T-helper 17 cell (primary cell): ENCODE data around the gene SCAF11. TPM values are rescaled to one million over a fixed set of nuclear protein-coding genes. Genes with fewer than 3 reads are reported as not detected.
"Not testable (repeated sequence)": the region's sequence is repeated elsewhere in the genome, so short reads cannot be mapped to it uniquely, and the experiment has no call there.

ENCODE experiments used
- ATAC-seq: fragments of 150-1000 bp; cut with Tn5 transposase; 2 replicates; pipeline ENCODE4 v1.10.0; 2021; ENCODE audit warnings: mild to moderate bottlenecking, moderate library complexity
- DNase-seq, 3 donors: peaks; one replicate each; pipeline versions ENCODE4 v3.0.0 to v3.0.0-alpha.2; 2020 to 2021
- H3K9me3 ChIP-seq: one replicate; pipeline ENCODE4 v1.7.0; 2013; ENCODE audit warnings: low read length, mild to moderate bottlenecking; ENCODE audit not compliant: control insufficient read depth, poor library complexity, severe bottlenecking
- H3K27ac Mint-ChIP-seq: one replicate; pipeline ENCODE4 v1.8.0; 2022; ENCODE audit warnings: mild to moderate bottlenecking, moderate library complexity, mixed read lengths
- H3K27me3 Mint-ChIP-seq: one replicate; pipeline ENCODE4 v1.8.0; 2022; ENCODE audit warnings: mixed read lengths
- H3K36me3 Mint-ChIP-seq: one replicate; pipeline ENCODE4 v1.8.0; 2022; ENCODE audit warnings: low read depth, mixed read lengths
- H3K4me1 Mint-ChIP-seq: one replicate; pipeline ENCODE4 v1.8.0; 2022; ENCODE audit warnings: mild to moderate bottlenecking, mixed read lengths
- H3K4me3 Mint-ChIP-seq: one replicate; pipeline ENCODE4 v1.8.0; 2022; ENCODE audit warnings: mild to moderate bottlenecking, moderate library complexity, mixed read lengths
- total RNA-seq, 4 donors: library from RNA in 2 of 4; stranded (reverse) in 2 of 4; gene quantifications; one replicate each; pipeline ENCODE4 v1.2.3 and lab custom pipeline; 2022 to 2026

Gene SCAF11, protein sequence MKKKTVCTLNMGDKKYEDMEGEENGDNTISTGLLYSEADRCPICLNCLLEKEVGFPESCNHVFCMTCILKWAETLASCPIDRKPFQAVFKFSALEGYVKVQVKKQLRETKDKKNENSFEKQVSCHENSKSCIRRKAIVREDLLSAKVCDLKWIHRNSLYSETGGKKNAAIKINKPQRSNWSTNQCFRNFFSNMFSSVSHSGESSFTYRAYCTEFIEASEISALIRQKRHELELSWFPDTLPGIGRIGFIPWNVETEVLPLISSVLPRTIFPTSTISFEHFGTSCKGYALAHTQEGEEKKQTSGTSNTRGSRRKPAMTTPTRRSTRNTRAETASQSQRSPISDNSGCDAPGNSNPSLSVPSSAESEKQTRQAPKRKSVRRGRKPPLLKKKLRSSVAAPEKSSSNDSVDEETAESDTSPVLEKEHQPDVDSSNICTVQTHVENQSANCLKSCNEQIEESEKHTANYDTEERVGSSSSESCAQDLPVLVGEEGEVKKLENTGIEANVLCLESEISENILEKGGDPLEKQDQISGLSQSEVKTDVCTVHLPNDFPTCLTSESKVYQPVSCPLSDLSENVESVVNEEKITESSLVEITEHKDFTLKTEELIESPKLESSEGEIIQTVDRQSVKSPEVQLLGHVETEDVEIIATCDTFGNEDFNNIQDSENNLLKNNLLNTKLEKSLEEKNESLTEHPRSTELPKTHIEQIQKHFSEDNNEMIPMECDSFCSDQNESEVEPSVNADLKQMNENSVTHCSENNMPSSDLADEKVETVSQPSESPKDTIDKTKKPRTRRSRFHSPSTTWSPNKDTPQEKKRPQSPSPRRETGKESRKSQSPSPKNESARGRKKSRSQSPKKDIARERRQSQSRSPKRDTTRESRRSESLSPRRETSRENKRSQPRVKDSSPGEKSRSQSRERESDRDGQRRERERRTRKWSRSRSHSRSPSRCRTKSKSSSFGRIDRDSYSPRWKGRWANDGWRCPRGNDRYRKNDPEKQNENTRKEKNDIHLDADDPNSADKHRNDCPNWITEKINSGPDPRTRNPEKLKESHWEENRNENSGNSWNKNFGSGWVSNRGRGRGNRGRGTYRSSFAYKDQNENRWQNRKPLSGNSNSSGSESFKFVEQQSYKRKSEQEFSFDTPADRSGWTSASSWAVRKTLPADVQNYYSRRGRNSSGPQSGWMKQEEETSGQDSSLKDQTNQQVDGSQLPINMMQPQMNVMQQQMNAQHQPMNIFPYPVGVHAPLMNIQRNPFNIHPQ (N-terminal part only)
- total RNA-seq = 100 to 1,000 TPM; 165 to 166 TPM
- total RNA-seq (lab: John Stamatoyannopoulos, UW) = 247 to 248 reads per million in 2 donors

DNA sequence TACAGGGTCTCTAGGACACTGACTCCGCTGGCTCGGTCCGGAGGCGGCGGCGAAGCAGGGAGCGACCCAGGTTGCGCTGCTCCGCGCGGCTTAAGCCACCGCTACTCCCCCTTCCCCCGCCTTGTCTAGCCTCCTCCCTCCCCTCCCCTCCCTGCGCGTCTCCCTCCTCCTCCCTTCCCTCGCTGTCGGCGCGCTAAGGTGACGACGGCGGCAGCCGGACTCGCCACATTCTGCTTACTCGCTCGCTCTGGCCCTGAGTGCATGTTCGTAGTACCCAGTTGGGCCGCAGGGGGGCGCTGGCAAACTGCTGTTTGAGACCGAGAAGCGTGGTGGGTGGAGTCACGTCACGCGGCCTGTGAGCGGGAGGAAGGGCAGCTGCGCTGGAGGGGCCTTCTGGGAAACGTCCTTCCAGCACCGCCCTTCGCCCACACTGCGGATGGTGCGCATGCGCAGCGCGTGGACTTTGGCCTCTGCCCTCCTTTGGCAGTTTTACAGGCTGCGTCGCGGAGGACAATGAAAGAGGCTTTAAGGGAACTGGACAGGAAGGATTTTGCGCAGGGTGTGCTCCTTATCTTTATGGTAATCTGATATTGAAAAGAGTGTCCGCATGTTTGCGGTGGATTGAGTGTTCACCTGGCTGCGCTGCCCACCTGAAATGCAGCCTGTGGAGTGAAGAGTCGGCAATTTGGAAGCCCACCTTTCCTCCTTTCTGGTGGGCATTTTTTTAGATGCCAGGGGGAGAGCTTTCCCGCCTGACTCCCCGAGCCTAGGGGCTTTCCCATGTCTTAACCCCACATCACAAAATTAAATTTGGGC, at the start of gene SCAF11:
Gene SCAF11, minus strand, starts transcription at position 107 of the 816 bp plus-strand sequence. CDS start 26,407 bp downstream, outside the sequence.
- Mint-ChIP-seq H3K4me3 (peak within 1 kb of the TSS; percentile 99), H3K27me3 (no peaks in the 10 kb centered on the region), H3K36me3 (peaks cover 12% of the 10 kb centered on the region), H3K27ac (peak within 1 kb of the TSS; percentile 100), H3K4me1 (peaks cover 49% of the 10 kb centered on the region)
- no peaks in the 10 kb centered on the region for H3K9me3 ChIP-seq
- peak; percentile 83 for ATAC-seq
- DNase-seq = peak; percentile 100

GRCh38 chr12:46037066-46037465, 46.7 kb upstream of the SCAF11 start:
- not testable (repeated sequence) for H3K27me3 Mint-ChIP-seq, H3K4me3 Mint-ChIP-seq, H3K9me3 ChIP-seq, DNase-seq, H3K36me3 Mint-ChIP-seq, ATAC-seq, H3K4me1 Mint-ChIP-seq, H3K27ac Mint-ChIP-seq

DNA sequence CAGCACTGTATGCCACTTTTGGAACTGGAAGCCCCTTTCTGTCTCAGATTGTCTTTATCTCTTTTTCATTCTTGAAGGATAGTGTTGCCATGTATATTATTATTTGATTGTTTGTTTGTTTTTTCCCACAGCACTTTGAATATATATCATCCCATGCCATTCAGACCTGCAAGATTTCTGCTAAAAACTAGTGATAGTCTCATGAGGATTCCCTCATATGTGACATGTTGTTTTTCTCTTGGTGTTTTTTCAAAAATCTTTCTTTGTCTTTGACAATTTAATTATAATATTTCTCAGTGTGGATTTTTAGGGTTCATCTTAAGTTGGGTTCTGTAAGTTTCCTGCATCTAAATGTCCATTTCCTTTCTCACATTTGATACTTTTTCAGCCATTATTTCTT, 36.8 kb upstream of the SCAF11 start:
- H3K4me1 Mint-ChIP-seq = no peaks in the 10 kb centered on the region
- peaks cover 2% of the 10 kb centered on the region for H3K36me3 Mint-ChIP-seq
- ATAC-seq = no peak
- no peak for DNase-seq
- H3K27ac Mint-ChIP-seq = no peak overlapping the region
- H3K4me3 Mint-ChIP-seq = no peak overlapping the region
- H3K27me3 Mint-ChIP-seq = no peaks in the 10 kb centered on the region
- H3K9me3 ChIP-seq = peaks cover 4% of the 10 kb centered on the region

DNA sequence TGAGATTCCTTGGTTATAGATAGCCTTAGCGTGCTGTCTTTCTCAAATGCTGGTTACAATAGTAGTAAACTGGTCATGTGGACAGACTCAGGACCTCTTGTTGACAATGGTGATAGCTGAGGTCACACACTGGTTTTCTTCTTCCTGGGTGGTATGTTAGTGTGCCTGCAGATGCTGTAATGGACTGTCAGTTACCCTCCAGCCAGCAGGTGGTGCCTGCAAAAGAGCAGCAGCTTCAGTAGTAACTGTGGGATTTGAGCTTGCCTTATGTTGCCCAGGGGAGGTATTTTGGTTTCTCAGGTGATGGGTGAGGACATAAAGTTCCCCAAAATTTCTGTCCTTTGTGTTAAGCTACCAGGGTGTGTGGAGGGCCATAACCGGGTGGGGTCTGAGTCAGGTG, 33.7 kb upstream of the SCAF11 start:
- Mint-ChIP-seq H3K27ac (no peak overlapping the region), H3K4me1 (no peaks in the 10 kb centered on the region), H3K27me3 (peaks cover 5% of the 10 kb centered on the region), H3K36me3 (peaks cover 4% of the 10 kb centered on the region), H3K4me3 (no peak overlapping the region)
- DNase-seq (no peak), ATAC-seq (no peak)
- H3K9me3 ChIP-seq = peaks cover 4% of the 10 kb centered on the region

GRCh38 chr12:46020768-46021167, 30.4 kb upstream of the SCAF11 start:
- peaks cover 2% of the 10 kb centered on the region for H3K36me3 Mint-ChIP-seq
- H3K27me3 Mint-ChIP-seq = peaks cover 5% of the 10 kb centered on the region
- no peaks in the 10 kb centered on the region for H3K4me1 Mint-ChIP-seq
- no peaks in the 10 kb centered on the region for H3K9me3 ChIP-seq
- DNase-seq (no peak), ATAC-seq (no peak)
- no peak overlapping the region for H3K4me3 Mint-ChIP-seq
- H3K27ac Mint-ChIP-seq = no peak overlapping the region

DNA sequence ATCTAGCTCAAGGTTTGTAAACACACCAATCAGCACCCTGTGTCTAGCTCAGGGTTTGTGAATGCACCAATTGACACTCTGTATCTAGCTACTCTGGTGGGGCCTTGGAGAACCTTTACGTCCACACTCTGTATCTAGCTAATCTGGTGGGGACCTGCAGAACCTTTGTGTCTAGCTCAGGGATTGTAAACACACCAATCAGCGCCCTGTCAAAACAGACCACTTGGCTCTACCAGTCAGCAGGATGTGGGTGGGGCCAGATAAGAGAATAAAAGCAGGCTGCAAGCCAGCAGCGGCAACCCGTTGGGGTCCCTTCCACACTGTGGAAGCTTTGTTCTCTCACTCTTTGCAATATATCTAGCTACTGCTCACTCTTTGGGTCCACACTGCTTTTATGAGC, 28.3 kb upstream of the SCAF11 start:
- not testable (repeated sequence) for DNase-seq, ATAC-seq, H3K4me3 Mint-ChIP-seq, H3K36me3 Mint-ChIP-seq, H3K4me1 Mint-ChIP-seq, H3K9me3 ChIP-seq, H3K27me3 Mint-ChIP-seq, H3K27ac Mint-ChIP-seq

GRCh38 chr12:46017866-46018375, 27.5 kb upstream of the SCAF11 start:
- not testable (repeated sequence) for H3K27me3 Mint-ChIP-seq, DNase-seq, H3K4me3 Mint-ChIP-seq, H3K9me3 ChIP-seq, H3K36me3 Mint-ChIP-seq, H3K27ac Mint-ChIP-seq, H3K4me1 Mint-ChIP-seq, ATAC-seq

DNA sequence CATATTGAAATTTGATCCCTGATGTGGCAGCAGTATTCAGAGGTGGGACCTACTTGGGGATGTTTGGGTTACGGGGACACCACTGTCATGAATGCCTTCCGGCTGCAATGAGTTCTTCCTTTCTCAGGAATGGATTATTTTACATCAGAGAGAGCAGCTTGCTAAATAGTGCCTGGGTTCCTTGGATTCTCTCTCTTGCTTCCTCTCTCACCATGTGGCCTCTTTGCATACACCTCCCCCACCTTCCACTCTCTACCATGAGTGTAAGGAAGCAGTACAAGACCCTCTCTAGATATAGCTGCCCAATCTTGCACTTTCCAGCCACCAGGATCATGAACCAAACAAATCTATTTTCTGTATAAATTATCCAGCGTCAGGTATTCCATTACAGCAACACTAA, 15.4 kb upstream of the SCAF11 start:
- no peaks in the 10 kb centered on the region for H3K9me3 ChIP-seq
- no peak for ATAC-seq
- Mint-ChIP-seq H3K4me3 (no peak overlapping the region), H3K36me3 (no peaks in the 10 kb centered on the region), H3K27ac (no peak overlapping the region), H3K4me1 (peaks cover 2% of the 10 kb centered on the region), H3K27me3 (no peaks in the 10 kb centered on the region)
- no peak for DNase-seq

- H3K9me3 ChIP-seq = no peaks in the 10 kb centered on the region
- Mint-ChIP-seq H3K27ac (no peak overlapping the region), H3K36me3 (no peaks in the 10 kb centered on the region), H3K4me3 (no peak overlapping the region), H3K4me1 (peaks cover 2% of the 10 kb centered on the region), H3K27me3 (no peaks in the 10 kb centered on the region)
- no peak for DNase-seq
- no peak for ATAC-seq
Observed at GRCh38 chr12:46005151-46005797, 14.9 kb upstream of the SCAF11 start.

DNA sequence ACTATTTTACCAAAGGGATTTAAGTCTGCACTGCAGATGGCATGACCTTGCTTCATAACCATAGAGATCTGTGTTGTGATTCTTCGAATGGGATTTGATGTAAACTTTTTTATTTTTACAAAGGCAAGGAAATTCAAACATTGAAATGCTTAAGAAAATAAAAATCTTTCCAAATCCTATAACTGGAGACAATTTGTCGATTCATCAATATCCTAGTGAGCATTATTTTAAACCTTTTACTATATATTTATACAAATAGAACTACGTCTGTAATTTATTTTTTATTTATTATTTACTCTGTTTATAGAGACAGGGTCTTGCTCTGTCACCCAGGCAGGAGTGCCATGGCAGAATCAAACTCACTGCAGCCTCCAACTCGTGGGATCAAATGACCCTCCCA, 14.3 kb upstream of the SCAF11 start:
- Mint-ChIP-seq H3K36me3 (no peaks in the 10 kb centered on the region), H3K4me3 (no peak overlapping the region), H3K4me1 (peaks cover 2% of the 10 kb centered on the region), H3K27me3 (no peaks in the 10 kb centered on the region), H3K27ac (no peak overlapping the region)
- no peaks in the 10 kb centered on the region for H3K9me3 ChIP-seq
- DNase-seq = no peak
- ATAC-seq = no peak

- not testable (repeated sequence) for DNase-seq, H3K4me3 Mint-ChIP-seq, H3K4me1 Mint-ChIP-seq, ATAC-seq, H3K9me3 ChIP-seq, H3K27me3 Mint-ChIP-seq, H3K36me3 Mint-ChIP-seq, H3K27ac Mint-ChIP-seq
Observed at GRCh38 chr12:46000076-46000475, 9.7 kb upstream of the SCAF11 start.

GRCh38 chr12:45994736-45995135, 4.4 kb upstream of the SCAF11 start:
- no peak overlapping the region for H3K27ac Mint-ChIP-seq
- peaks cover 4% of the 10 kb centered on the region for H3K36me3 Mint-ChIP-seq
- peaks cover 22% of the 10 kb centered on the region for H3K4me1 Mint-ChIP-seq
- no peaks in the 10 kb centered on the region for H3K27me3 Mint-ChIP-seq
- no peak overlapping the region for H3K4me3 Mint-ChIP-seq
- no peaks in the 10 kb centered on the region for H3K9me3 ChIP-seq
- no peak for DNase-seq
- ATAC-seq = no peak
